22Rv1 (cell line): ENCODE measurements around the gene PLA2G12A.

Experiments
- ZFX ChIP-seq: fragments of 450-650 bp; IDR thresholded peaks from 2 replicates; pipeline ENCODE4 v1.6.1; 2017; ENCODE audit warnings: antibody characterized with exemption, borderline replicate concordance
- TF ChIP-seq, protein P1 (sequence below): fragments of 450-650 bp; IDR thresholded peaks from 2 replicates; pipeline ENCODE4 v1.5.1; 2017; ENCODE audit warnings: mild to moderate bottlenecking

DNA sequence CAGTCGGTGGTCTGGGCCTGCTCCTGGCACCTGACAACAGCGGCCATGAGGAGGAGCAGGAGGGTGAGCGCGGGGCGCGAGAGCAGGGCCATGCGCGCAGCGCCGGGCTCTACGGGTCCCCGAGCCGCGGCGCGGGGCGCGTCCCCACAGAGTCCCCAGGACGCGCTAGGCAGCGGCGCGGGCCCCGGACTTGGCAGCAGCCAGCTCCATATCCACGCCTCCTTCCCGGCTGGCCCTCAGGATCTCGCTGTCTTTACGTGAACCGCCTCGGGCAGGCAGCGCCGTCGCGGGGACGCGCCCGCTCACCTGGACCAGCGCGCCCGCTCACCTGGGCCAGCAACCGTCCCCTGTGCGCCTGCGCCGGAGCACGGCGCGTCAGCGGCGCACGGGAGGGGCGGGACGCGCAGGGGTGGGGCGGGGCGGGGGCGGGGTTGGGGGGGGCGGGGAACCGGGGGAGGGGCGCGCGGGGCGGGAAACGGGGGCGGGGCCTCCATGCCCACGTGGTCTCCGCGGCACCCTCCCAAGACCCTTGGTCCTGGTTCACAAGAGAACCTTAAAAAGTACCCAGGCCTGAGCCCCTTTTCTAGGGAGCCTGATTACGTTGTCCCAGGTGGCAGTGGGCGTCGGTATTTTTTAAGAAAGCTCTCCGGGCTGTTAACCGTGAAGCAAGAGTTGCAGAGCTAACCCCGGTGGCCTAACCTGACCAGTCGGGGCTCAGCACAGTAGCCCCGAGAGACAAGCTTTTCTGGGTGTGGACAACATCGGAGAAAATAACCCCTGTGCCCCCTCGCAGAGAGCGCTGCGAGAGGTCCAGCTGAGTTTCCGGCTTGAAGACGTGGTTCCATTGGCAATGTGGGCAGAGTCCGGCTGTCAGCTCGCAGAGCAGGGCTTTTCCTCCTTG lies at the start of gene PLA2G12A:
- TF ChIP-seq, protein P1, sequence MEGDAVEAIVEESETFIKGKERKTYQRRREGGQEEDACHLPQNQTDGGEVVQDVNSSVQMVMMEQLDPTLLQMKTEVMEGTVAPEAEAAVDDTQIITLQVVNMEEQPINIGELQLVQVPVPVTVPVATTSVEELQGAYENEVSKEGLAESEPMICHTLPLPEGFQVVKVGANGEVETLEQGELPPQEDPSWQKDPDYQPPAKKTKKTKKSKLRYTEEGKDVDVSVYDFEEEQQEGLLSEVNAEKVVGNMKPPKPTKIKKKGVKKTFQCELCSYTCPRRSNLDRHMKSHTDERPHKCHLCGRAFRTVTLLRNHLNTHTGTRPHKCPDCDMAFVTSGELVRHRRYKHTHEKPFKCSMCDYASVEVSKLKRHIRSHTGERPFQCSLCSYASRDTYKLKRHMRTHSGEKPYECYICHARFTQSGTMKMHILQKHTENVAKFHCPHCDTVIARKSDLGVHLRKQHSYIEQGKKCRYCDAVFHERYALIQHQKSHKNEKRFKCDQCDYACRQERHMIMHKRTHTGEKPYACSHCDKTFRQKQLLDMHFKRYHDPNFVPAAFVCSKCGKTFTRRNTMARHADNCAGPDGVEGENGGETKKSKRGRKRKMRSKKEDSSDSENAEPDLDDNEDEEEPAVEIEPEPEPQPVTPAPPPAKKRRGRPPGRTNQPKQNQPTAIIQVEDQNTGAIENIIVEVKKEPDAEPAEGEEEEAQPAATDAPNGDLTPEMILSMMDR: no peak
- no peak for TF ChIP-seq ZFX
